HEK293 (cell line): ENCODE measurements around the gene ABHD15.

Source experiments
- REST ChIP-seq: fragments of 450-650 bp; formaldehyde crosslinking; IDR thresholded peaks from 2 replicates; pipeline ENCODE4 v1.5.1; 2016; ENCODE audit warnings: missing biosample characterization, missing genetic modification characterization
- ZNF423 ChIP-seq: fragments of 450-650 bp; formaldehyde crosslinking; IDR thresholded peaks from 2 replicates; pipeline ENCODE4 v1.5.1; 2016; ENCODE audit warnings: missing biosample characterization, missing genetic modification characterization
- ZNF449 ChIP-seq: fragments of 450-650 bp; formaldehyde crosslinking; IDR thresholded peaks from 2 replicates; pipeline ENCODE4 v1.5.1; 2017; ENCODE audit warnings: missing biosample characterization, mild to moderate bottlenecking, missing genetic modification characterization, moderate library complexity

- TF ChIP-seq ZNF449 (tag by site-specific recombination) (no peak), REST (no peak), ZNF423 (no peak)
Observed at GRCh38 chr17:29569245-29569950, 2.6 kb upstream of the ABHD15 start.
